Stomach (tissue), 9 donors: Measurements from ENCODE around the gene ITGA2. TPM values are rescaled to one million over a fixed set of nuclear protein-coding genes. Genes with fewer than 3 reads are reported as not detected.
"Not testable (repeated sequence)": the region's sequence is repeated elsewhere in the genome, so short reads cannot be mapped to it uniquely, and the experiment has no call there.

Experiments
- DNase-seq, 2 donors: peaks; one replicate each; pipeline versions ENCODE4 v3.0.0 to v3.0.0-alpha.2; 2013 to 2019
- H3K27ac ChIP-seq, 5 donors: fragments of 200-600 bp in 4 of 5; sonication (generic) in 4 of 5; one replicate each; pipeline ENCODE4 v1.5.1; 2013 to 2019; ENCODE audit warnings: mild to moderate bottlenecking in 1 of 5, moderate library complexity in 1 of 5
- H3K27me3 ChIP-seq, 3 donors: fragments of 200-600 bp; sonication (generic); one replicate each; pipeline ENCODE4 v1.5.1; 2017 to 2019; ENCODE audit warnings: mixed run types in 1 of 3
- H3K36me3 ChIP-seq, 4 donors: fragments of 200-600 bp; sonication (generic); 1 replicate in 3 of 4; 2 replicates in 1 of 4; pipeline ENCODE4 v1.5.1; 2016 to 2019
- H3K4me1 ChIP-seq, 4 donors: fragments of 200-600 bp; sonication (generic); one replicate each; pipeline ENCODE4 v1.5.1; 2016 to 2019
- H3K4me3 ChIP-seq, 4 donors: fragments of 200-600 bp; sonication (generic) in 3 of 4; one replicate each; pipeline ENCODE4 v1.5.1; 2016 to 2019; ENCODE audit warnings: mild to moderate bottlenecking in 1 of 4
- H3K9me3 ChIP-seq, 4 donors: fragments of 200-600 bp; sonication (generic); one replicate each; pipeline ENCODE4 v1.5.1; 2016 to 2019
- EP300 ChIP-seq: sonication (generic); formaldehyde crosslinking; IDR thresholded peaks from one replicate; pipeline ENCODE4 v1.6.1; 2017; ENCODE audit warnings: antibody characterized with exemption
- POLR2A ChIP-seq, 4 donors: fragments of 450-650 bp; IDR thresholded peaks; one replicate each; pipeline ENCODE4 v1.6.1; 2016; ENCODE audit warnings: antibody characterized with exemption in 4 of 4, control low read depth in 2 of 4, mild to moderate bottlenecking in 1 of 4, moderate library complexity in 1 of 4
- POLR2AphosphoS5 ChIP-seq, 3 donors: sonication (generic); formaldehyde crosslinking; IDR thresholded peaks; one replicate each; pipeline ENCODE4 v1.6.1; 2016; ENCODE audit warnings: antibody characterized with exemption in 3 of 3
- WGBS, 5 donors: extraction: QIAGEN DNeasy Blood & Tissue Kit in 3 of 5; methylation state at CpG; one replicate each; pipeline versions ENCODE4 v1.1.5 to v1.1.7; 2013 to 2018; 5-methylcytosine and 5-hydroxymethylcytosine counted together
- intact Hi-C: fragments of 100-400 bp; cut with DNase I; formaldehyde crosslinking; loops from one replicate; pipeline ENCODE4 v1.15.1; 2023; ENCODE audit warnings: low total_unique reads
- polyA plus RNA-seq, 3 donors: library from polyadenylated mRNA; stranded (reverse); fragments of 200-250 nt; gene quantifications; one replicate each; pipeline ENCODE4 v1.2.3, GENCODE V29; 2013
- total RNA-seq, 5 donors: library from RNA; depleted of rRNA; stranded (reverse); fragments of >200 nt; gene quantifications; one replicate each; pipeline versions ENCODE4 v1.1.0 to v1.2.3, GENCODE V29; 2014 to 2016
- TF ChIP-seq, protein P1 (sequence below), 7 experiments: fragments of 450-650 bp in 4 of 7; fragments of 200-600 bp in 3 of 7; sonication (generic) in 3 of 7; IDR thresholded peaks; one replicate each; pipeline ENCODE4 v1.5.1; 2016 to 2019; ENCODE audit warnings: antibody characterized with exemption in 7 of 7, control low read depth in 2 of 7, mild to moderate bottlenecking in 1 of 7
- donor health status: healthy with polysubstance abuse.
- donor health status: Bipolar disorder and iron deficiency.
- donor health status: healthy.

Gene ITGA2
- total and polyA plus RNA-seq, 8 donors, result 0.58 to 8.3 (median 3.3) TPM

DNA sequence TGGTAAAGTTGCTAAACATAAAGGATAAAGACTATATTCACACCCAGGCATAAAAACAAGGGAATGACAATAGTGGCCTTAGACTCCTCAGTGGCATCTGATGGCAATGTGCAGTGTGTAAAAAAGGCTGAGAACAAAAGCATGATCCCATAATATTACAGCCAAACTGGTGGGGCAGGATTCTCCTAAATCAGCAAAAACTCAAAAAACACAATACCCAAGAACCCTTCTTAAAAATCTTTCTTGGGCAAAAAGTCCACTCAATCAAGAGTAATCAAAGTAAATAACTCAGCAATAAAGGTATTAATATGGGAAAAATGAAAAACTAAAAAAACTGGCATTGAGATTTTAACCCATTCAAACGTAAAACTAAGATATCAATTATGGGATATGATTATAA is 122.0 kb downstream of the ITGA2 start:
- no peaks in the 10 kb centered on the region for H3K9me3 ChIP-seq
- no peak for DNase-seq
- intact Hi-C loops, result no loop called here
- H3K27ac ChIP-seq, result no peak overlapping the region
- H3K36me3 ChIP-seq, result peaks cover 0 to 9% (median 1%) of the 10 kb centered on the region in 4 donors
- TF ChIP-seq POLR2A (IDR thresholded peaks at IDR 0.05) (no peak), POLR2AphosphoS5 (IDR thresholded peaks at IDR 0.05) (no peak), EP300 (no peak)
- TF ChIP-seq, protein P1, sequence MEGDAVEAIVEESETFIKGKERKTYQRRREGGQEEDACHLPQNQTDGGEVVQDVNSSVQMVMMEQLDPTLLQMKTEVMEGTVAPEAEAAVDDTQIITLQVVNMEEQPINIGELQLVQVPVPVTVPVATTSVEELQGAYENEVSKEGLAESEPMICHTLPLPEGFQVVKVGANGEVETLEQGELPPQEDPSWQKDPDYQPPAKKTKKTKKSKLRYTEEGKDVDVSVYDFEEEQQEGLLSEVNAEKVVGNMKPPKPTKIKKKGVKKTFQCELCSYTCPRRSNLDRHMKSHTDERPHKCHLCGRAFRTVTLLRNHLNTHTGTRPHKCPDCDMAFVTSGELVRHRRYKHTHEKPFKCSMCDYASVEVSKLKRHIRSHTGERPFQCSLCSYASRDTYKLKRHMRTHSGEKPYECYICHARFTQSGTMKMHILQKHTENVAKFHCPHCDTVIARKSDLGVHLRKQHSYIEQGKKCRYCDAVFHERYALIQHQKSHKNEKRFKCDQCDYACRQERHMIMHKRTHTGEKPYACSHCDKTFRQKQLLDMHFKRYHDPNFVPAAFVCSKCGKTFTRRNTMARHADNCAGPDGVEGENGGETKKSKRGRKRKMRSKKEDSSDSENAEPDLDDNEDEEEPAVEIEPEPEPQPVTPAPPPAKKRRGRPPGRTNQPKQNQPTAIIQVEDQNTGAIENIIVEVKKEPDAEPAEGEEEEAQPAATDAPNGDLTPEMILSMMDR (IDR thresholded peaks at IDR 0.05), result no peak
- WGBS, 5 donors, result 87 to 100% (median 94%) methylated on average over 1 of the region's 1 CpG
- H3K27me3 ChIP-seq, result no peaks in the 10 kb centered on the region
- peaks cover 0 to 38% (median 24%) of the 10 kb centered on the region in 4 donors for H3K4me1 ChIP-seq
- H3K4me3 ChIP-seq, result no peak overlapping the region

DNA sequence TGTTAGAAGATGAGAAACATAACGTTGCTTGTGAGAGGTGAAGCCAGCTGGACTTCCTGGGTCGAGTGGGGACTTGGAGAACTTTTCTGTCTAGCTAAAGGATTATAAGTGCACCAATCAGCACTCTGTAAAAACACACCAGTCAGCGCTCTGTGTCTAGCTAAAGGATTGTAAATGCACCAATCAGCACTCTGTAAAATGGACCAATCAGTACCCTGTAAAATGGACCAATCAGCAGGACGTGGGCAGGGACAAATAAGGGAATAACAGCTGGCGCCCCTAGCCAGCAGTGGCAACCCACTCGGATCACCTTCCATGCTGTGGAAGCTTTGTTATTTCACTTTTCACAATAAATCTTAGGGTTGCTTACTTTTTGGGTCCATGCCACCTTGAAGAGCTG is 123.2 kb downstream of the ITGA2 start:
- DNase-seq, H3K4me3 ChIP-seq, H3K9me3 ChIP-seq, intact Hi-C loops, H3K27me3 ChIP-seq, H3K27ac ChIP-seq, H3K36me3 ChIP-seq: not testable (repeated sequence)
- H3K4me1 ChIP-seq, result peaks cover 0 to 30% (median 20%) of the 10 kb centered on the region in 4 donors
- WGBS, 5 donors, result 91 to 97% (median 93%) methylated on average over 6 of the region's 6 CpGs

DNA sequence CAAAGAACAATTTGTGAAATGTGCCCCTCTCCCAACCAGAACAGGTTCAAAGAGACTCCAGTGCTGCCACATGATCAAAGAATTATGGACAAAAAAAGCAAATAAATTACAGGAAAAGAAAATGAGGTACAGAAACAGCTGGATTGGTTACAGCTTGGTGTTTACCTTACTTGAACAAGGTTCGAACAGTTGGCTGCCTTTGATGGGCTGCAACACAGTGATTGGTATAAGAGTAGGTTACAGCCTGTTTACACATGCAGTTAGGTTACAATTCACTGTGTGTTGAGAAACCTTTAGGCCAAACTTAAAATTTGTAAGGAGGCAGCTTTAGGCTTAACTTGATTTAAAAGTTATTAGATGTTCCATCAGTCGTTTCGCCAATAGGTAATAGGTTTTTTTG is 123.8 kb downstream of the ITGA2 start:
- Histone ChIP-seq H3K4me1 (peaks cover 0 to 24% (median 17%) of the 10 kb centered on the region in 4 donors), H3K27me3 (no peaks in the 10 kb centered on the region), H3K27ac (no peak overlapping the region), H3K4me3 (no peak overlapping the region), H3K36me3 (peaks cover 0 to 5% (median 0%) of the 10 kb centered on the region in 4 donors), H3K9me3 (no peaks in the 10 kb centered on the region)
- no peak for TF ChIP-seq POLR2A (IDR thresholded peaks at IDR 0.05)
- TF ChIP-seq, protein P1 (IDR thresholded peaks at IDR 0.05), result no peak
- TF ChIP-seq POLR2AphosphoS5 (IDR thresholded peaks at IDR 0.05), result no peak
- no peak for TF ChIP-seq EP300
- WGBS, 5 donors, result 73 to 81% (median 78%) methylated on average over 3 of the region's 3 CpGs
- intact Hi-C loops, result no loop called here
- DNase-seq, result no peak

DNA sequence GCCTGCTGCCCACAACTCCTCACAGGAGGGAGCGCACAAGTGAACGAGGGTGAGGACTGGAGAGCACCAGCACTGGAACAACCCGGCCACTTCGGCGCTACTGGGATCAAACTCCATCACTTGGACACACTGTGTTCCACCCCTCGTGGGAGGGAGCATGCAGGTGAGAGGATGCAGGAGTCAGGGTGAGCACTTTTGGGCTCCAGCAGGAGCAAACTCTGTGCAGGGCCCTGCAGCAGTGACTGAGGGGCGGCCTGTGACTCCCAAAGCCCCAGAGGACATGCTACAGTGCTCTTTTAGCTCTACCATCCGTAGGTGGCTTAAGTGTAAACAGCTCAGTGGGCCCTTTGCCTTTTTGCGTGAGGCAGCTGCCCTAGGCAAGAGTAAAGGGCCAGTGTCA is 124.8 kb downstream of the ITGA2 start:
- Histone ChIP-seq H3K36me3 (peaks cover 0 to 5% (median 0%) of the 10 kb centered on the region in 4 donors), H3K4me1 (peaks cover 0 to 14% (median 9%) of the 10 kb centered on the region in 4 donors), H3K27me3 (no peaks in the 10 kb centered on the region), H3K27ac (no peak overlapping the region), H3K4me3 (no peak overlapping the region), H3K9me3 (no peaks in the 10 kb centered on the region)
- intact Hi-C loops, result no loop called here
- no peak for DNase-seq
- WGBS, 5 donors, result 85 to 87% (median 87%) methylated on average over 9 of the region's 9 CpGs
- TF ChIP-seq POLR2AphosphoS5 (IDR thresholded peaks at IDR 0.05), result no peak
- TF ChIP-seq, protein P1 (IDR thresholded peaks at IDR 0.05), result no peak
- no peak for TF ChIP-seq EP300
- TF ChIP-seq POLR2A (IDR thresholded peaks at IDR 0.05), result no peak

DNA sequence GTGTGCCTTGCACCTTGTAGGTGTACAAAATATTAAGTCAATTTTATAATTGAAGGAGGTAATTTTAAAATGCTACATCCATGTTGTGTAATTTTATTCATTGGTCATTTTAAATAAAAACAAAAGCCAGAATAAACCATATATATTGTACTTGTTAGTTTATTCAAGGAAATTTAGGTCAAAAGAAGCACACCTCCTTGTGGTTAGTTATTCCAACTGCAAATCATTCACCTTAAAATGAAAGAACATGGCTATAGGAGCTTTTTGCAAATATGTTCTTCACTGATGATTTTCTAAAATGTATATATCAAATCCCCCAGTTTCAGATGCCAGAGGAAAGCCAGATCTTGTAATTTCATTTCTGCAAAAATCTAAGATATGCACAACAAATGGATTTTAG is 125.8 kb downstream of the ITGA2 start:
- no peak for DNase-seq
- peaks cover 0 to 5% (median 0%) of the 10 kb centered on the region in 4 donors for H3K36me3 ChIP-seq
- no peaks in the 10 kb centered on the region for H3K27me3 ChIP-seq
- intact Hi-C loops, result no loop called here
- H3K27ac ChIP-seq, result no peak overlapping the region
- no peaks in the 10 kb centered on the region for H3K9me3 ChIP-seq
- no peak overlapping the region for H3K4me3 ChIP-seq
- TF ChIP-seq, protein P1 (IDR thresholded peaks at IDR 0.05), result no peak
- TF ChIP-seq POLR2AphosphoS5 (IDR thresholded peaks at IDR 0.05) (no peak), EP300 (no peak), POLR2A (IDR thresholded peaks at IDR 0.05) (no peak)
- H3K4me1 ChIP-seq, result peaks cover 0 to 12% (median 7%) of the 10 kb centered on the region in 4 donors
